Right renal cortex interstitium (tissue), 3 donors: ENCODE results near the gene CSDE1. TPM values are rescaled to one million over a fixed set of nuclear protein-coding genes. Genes with fewer than 3 reads are reported as not detected.

ENCODE experiments used
- DNase-seq, 3 donors: peaks; one replicate each; pipeline ENCODE4 v3.0.0-alpha.2; 2013; ENCODE audit warnings: low read depth in 3 of 3, low spot score in 2 of 3
- polyA plus RNA-seq, 3 donors: library from polyadenylated mRNA; unstranded; fragments of 120-200 nt; gene quantifications; one replicate each; pipeline ENCODE4 v1.2.1, GENCODE V29; 2013; ENCODE audit not compliant: insufficient read length in 3 of 3

The CSDE1 gene
- polyA plus RNA-seq, 3 donors: 452 to 513 (median 466) TPM

GRCh38 chr1:114750780-114751179 is 7.0 kb downstream of the CSDE1 start:
- DNase-seq: no peak

- DNase-seq: no peak
These were observed 7.9 kb downstream of the CSDE1 start for GRCh38 chr1:114749835-114750234.

GRCh38 chr1:114746450-114747121 is 11.2 kb downstream of the CSDE1 start:
- DNase-seq: no peak

- no peak for DNase-seq
These were observed 12.5 kb downstream of the CSDE1 start for GRCh38 chr1:114745291-114745690.

- no peak for DNase-seq
These were observed 15.6 kb downstream of the CSDE1 start for GRCh38 chr1:114741963-114742746.

- no peak for DNase-seq
These were observed 17.5 kb downstream of the CSDE1 start for GRCh38 chr1:114740331-114740730.

- DNase-seq: no peak
These were observed 20.4 kb downstream of the CSDE1 start for GRCh38 chr1:114737314-114737849.

- no peak for DNase-seq
These were observed 22.3 kb downstream of the CSDE1 start for GRCh38 chr1:114735479-114735878.

- DNase-seq: no peak
These were observed 28.0 kb downstream of the CSDE1 start for GRCh38 chr1:114729782-114730181.

GRCh38 chr1:114728553-114728952 is 29.2 kb downstream of the CSDE1 start:
- DNase-seq: no peak

GRCh38 chr1:114725230-114725629 is 32.6 kb downstream of the CSDE1 start:
- DNase-seq: no peak

GRCh38 chr1:114723915-114724314 is 33.9 kb downstream of the CSDE1 start:
- no peak for DNase-seq

GRCh38 chr1:114723457-114723856 is 34.3 kb downstream of the CSDE1 start:
- no peak for DNase-seq

GRCh38 chr1:114720492-114720891 is 37.3 kb downstream of the CSDE1 start:
- DNase-seq: no peak

GRCh38 chr1:114719424-114719787 is 38.4 kb downstream of the CSDE1 start:
- no peak for DNase-seq

GRCh38 chr1:114718661-114719423 is 38.9 kb downstream of the CSDE1 start:
- no peak for DNase-seq

- peak; percentile 80 to 88 (median 80) for DNase-seq
These were observed 41.2 kb downstream of the CSDE1 start, which contains the start of gene NRAS for GRCh38 chr1:114716304-114717170. Gene NRAS, minus strand, starts transcription at chr1:114716771. Its CDS starts 611 bp downstream, at chr1:114716160.

GRCh38 chr1:114715952-114716303 is 41.9 kb downstream of the CSDE1 start:
- DNase-seq: no peak

GRCh38 chr1:114712977-114713376 is 44.8 kb downstream of the CSDE1 start:
- DNase-seq: no peak

GRCh38 chr1:114710360-114710759 is 47.4 kb downstream of the CSDE1 start:
- no peak for DNase-seq
